HG02571 (cell line): ENCODE results near the gene ATP6V0B.

Experiments
- ATAC-seq: cut with Tn5 transposase; IDR thresholded peaks from one replicate; pipeline ENCODE4 v1.9.1; 2021; ENCODE audit warnings: mild to moderate bottlenecking, moderate library complexity; ENCODE audit not compliant: unreplicated experiment

ATP6V0B gene

GRCh38 chr1:43968348-43968948, 6.3 kb upstream of the ATP6V0B start:
- ATAC-seq, result no peak

DNA sequence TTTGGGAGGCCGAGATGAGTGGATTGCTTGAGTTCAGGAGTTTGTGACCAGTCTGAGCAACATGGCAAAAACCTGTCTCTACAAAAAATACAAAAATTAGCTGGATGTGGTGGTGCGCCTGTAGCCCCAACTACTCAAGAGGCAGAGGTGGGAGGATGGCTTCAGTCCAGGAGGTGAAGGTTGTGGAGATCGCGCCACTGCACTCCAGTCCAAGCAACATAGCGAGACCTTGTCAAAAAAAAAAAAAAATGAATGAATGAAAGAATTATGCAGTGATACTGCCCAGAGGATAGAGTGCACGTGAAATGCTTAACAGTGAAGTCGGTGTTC, 5.4 kb upstream of the ATP6V0B start:
- ATAC-seq, result no peak

- peak; percentile 58 for ATAC-seq
Measured at GRCh38 chr1:43969746-43970466, 4.9 kb upstream of the ATP6V0B start, which contains the start of gene DPH2. Gene DPH2, plus strand, starts transcription at chr1:43970010. Its CDS starts 166 bp downstream, at chr1:43970176.

DNA sequence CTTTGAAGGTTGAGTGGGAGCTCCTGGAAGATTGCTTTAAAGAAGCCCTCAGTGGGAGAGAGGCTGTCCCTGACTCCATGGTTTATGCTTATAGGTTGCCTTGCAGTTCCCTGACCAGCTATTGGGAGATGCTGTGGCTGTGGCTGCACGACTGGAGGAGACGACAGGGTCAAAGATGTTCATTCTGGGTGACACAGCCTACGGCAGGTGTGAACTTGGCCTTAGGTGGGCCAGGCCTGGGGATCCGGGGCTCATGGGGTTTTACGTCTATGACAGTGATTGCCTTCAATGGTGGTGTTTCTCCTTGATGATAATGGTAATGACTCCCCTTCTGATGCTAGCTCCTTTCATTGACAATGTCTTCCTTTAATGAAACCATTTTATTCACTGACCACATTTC, 4.3 kb upstream of the ATP6V0B start:
- no peak for ATAC-seq

DNA sequence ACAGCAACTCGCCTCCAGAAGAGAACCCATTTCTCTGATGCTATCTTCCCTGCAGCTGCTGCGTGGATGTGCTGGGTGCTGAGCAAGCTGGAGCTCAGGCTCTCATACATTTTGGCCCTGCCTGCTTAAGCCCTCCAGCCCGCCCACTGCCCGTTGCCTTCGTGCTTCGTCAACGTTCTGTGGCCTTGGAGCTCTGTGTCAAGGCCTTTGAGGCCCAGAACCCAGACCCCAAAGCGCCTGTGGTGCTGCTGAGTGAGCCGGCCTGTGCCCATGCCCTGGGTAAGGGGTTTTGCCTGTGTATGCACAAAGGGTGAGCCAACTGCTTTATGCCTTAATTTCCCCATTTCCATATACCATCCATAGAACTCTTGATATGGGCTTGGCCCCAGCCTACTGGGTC, 3.8 kb upstream of the ATP6V0B start:
- ATAC-seq, result no peak

GRCh38 chr1:43971336-43971980, 3.3 kb upstream of the ATP6V0B start:
- ATAC-seq, result no peak

GRCh38 chr1:43973981-43974442, 748 bp upstream of the ATP6V0B start:
- ATAC-seq, result no peak

DNA sequence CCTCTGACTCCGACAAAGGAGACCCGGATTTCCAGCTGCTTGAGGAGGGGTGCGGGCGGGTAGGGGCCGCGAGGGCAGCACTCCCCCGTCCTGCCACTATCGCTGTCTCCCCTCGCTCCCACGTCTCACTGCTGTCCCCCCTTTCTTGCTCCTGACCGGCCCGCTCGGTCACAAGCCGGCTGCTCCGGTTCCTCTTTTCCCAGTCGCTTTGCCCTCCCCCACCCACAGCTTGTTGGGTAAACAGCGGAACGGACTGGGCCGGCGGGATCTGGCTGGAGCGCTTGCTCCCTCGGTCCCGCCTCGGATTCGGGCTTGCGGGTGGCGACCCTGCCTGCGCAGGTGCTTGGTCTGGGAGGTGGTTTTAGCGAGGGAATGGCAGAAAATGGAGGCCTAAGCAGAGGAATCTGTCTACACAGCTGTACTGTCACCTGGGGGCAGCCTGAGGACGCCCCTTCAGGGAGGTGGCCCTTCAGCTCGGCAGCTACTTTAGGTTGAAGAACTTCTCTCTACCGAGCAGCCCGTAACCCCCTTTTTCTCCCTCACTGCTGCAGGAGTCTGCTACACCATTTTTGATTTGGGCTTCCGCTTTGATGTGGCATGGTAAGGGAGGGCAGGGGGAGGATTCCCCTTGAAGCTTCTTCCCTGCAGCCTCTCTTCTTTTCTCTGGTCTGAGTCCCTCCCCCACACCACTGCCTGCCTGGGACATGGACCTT, 645 bp downstream of the ATP6V0B start:
- ATAC-seq, result no peak

GRCh38 chr1:43976045-43976444, 1.3 kb downstream of the ATP6V0B start:
- ATAC-seq, result no peak

GRCh38 chr1:43976890-43977289, 2.1 kb downstream of the ATP6V0B start:
- ATAC-seq, result no peak

GRCh38 chr1:43977376-43978263, 2.9 kb downstream of the ATP6V0B start:
- ATAC-seq, result no peak

GRCh38 chr1:43978264-43978550, 3.4 kb downstream of the ATP6V0B start:
- ATAC-seq, result no peak

DNA sequence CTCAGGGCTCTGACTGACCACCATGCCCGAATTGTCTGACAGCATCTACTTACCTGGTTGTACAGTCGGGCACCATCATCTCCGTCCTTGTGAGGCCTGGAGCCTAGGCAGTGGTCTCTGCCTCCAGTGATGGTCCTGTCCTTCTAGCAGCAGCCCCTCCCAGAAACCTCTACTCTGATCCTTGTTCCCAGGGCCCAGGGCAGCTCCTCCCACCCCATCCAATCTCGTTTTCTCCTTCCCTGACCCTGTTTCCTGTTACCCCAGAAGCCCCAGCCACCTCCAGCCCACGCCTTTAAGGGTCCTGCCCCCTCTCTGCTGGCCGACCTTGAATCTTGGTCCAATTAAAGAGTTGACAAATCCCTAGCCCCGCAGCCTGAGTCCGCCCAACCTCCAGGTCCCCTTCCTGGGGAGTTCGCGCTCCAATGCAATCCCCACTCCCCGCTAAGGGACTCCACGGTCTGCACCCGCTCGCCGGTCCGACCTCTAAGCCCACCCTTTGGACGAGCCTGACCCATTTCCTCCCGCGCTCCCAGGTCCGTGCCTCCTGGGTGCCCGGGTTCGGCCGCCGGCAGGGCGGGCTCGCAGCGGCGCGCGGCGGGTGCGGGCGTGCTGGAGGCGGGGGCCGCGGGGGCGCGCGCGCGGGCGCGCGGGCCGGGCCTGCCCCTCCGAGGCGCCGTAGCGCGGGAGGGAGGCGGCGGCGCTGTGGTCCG, 3.9 kb downstream of the ATP6V0B start, which contains the start of gene B4GALT2:
TSS of gene B4GALT2 (plus strand) at position 660 of the 710 bp plus-strand sequence. CDS start 1,951 bp downstream, outside the sequence.
- no peak for ATAC-seq

GRCh38 chr1:43979261-43979527, 4.4 kb downstream of the ATP6V0B start:
- ATAC-seq, result no peak

- ATAC-seq, result no peak
Measured at GRCh38 chr1:43979528-43980254, 4.9 kb downstream of the ATP6V0B start.

DNA sequence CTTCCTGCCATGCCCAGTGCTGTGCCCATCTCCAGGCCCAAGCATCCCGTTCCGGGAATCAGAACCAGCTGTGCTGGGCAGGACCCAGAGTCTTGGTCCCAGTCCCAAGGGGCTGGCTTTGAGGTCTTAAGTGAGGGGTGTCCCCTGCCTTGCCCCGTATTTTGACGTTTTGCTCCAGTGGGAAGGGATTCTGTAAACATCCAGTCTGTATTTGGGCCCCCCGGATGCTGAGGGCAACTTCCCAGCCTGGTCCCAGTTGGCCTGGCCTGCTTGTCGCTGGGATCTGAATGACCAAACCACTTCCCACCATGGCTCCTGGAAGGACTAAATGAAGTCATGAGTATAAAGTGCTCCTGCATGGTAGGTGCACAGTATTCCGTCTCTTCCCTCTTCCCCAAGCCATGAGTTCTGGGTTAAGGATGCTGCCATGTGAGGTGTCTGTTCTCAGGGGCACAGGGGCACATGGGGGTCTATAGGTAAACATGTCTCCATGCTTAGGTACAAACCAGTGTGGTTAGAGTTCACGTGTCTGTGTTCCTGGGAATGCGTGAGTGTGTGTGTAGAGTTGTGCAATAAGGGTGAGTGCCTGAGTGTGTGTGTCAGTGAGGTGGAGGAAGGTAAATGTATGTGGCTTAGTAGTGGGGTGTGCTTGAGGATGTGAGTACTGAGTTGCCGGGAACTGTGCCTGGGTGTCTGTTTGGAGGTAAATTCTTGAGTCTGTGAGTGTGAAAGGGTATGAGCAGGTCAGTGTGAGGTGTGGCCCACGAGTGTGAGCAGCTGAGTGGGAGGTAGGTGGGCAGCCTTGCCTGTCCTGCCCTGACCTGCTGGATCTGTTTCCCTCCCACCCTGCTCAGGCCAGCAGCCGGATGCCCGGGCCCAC, 5.7 kb downstream of the ATP6V0B start:
- no peak for ATAC-seq

DNA sequence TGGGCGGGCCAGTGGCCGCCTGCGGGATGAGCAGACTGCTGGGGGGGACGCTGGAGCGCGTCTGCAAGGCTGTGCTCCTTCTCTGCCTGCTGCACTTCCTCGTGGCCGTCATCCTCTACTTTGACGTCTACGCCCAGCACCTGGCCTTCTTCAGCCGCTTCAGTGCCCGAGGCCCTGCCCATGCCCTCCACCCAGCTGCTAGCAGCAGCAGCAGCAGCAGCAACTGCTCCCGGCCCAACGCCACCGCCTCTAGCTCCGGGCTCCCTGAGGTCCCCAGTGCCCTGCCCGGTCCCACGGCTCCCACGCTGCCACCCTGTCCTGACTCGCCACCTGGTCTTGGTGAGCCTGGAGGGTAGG, 6.4 kb downstream of the ATP6V0B start:
- no peak for ATAC-seq

GRCh38 chr1:43981636-43982035, 6.9 kb downstream of the ATP6V0B start:
- ATAC-seq, result no peak

DNA sequence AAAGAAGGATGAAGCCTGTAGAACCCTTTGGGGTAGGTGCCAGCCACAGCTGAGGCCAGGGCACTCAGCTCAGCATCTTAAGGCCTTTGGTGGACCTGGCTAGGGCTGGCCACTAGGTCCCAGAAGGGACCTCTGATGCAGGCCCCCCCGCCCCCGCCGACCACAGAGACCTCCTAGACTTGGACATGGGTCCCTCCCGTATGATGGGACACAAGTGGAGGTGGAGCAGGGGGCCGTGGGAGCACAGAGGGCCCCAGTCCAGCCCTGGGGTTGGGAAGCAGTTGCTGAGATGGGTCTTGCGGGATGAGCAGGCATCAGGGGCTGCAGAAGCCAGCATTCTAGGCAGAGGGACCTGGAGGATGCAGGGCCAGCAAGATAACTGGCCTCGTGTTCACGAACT, 7.5 kb downstream of the ATP6V0B start:
- ATAC-seq, result no peak
